Measurements from ENCODE around the gene COG3. TPM values are rescaled to one million over a fixed set of nuclear protein-coding genes. Genes with fewer than 3 reads are reported as not detected.

COG3 gene
- total RNA-seq, 2 experiments from 2014 or later, result 18.0 to 19.6 TPM

DNA sequence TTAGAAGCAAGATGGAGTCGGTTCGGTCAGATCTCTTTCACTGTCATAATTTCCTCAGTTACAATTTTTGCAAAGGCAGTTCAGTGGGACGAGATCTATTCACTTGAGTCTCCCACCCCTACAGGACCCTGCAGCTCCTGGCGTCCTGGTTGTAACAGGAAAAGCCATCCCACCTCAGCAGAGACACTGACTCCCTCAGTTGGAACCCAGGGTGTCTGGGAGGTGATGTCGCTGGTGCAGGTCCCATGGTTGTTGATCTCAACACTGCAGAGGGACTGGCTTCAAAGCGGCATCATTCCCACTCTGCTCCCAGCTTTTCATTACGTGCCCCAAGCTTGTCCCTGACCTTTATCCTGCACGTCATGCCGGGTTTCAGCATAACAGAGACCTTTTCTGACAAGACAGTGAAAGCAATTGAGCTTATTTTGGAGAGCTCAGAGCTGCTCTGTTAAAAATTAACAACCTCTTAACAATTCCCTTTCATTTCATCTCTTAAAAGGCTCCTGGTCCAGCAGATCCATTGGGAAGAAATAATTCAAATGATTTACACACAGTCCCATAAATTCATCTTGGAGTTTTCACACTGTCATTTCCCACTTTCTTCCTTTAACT, 17.6 kb upstream of the COG3 start:
- no peaks in the 10 kb centered on the region for H3K9me3 Mint-ChIP-seq (ENCODE audit: low read depth)
- ChIA-PET POLR2A (no interaction called here), CTCF (interaction anchor here (0.6 to 1.4 kb wide), 5 partner anchors 14 to 205 kb away, joined by 3 to 4 read pairs (median 3); no protein-coding TSS in a partner anchor)
- H3K27me3 Mint-ChIP-seq, result peaks cover 2% of the 10 kb centered on the region
- intact Hi-C loops (cut with DNase I, micrococcal nuclease), result no loop called here
- H3K4me1 Mint-ChIP-seq, result peaks cover under 1% of the 10 kb centered on the region
- ATAC-seq (no peak), DNase-seq (no peak)
- no peak overlapping the region for H3K27ac Mint-ChIP-seq
- no peaks in the 10 kb centered on the region for H3K36me3 Mint-ChIP-seq (ENCODE audit: low read depth)
- no peak overlapping the region for H3K4me3 Mint-ChIP-seq

DNA sequence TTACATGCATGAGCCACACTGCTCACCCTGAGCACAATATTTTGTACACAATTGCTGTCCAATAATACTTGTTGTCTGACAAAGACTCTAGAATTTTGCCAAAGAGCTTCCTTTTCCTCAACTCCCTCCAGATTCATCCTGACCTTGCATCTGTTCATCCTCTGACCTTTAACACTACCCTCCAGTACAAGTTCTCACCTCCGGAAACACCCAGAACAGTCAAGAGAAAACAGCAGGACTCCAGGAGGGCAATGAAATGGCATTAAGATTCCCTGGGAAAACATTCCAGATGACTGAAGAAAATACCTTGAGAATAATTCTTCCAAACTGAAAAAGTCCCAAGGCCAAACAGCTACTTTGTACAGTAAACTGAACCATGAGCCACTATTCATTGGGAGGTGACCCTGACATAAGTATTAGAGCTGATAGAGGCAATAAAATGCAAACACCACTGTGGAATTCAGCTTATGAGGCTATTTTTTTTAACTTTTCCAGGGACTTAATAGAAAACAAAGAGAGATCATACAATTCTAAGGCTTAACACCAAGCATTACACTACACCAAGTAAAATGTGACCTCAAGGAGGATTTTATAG, 15.7 kb upstream of the COG3 start:
- Mint-ChIP-seq H3K36me3 (ENCODE audit: low read depth) (no peaks in the 10 kb centered on the region), H3K4me1 (no peaks in the 10 kb centered on the region), H3K4me3 (no peak overlapping the region), H3K27ac (no peak overlapping the region), H3K9me3 (ENCODE audit: low read depth) (peaks cover 1% of the 10 kb centered on the region), H3K27me3 (peaks cover 2% of the 10 kb centered on the region)
- POLR2A ChIA-PET, result no interaction called here
- DNase-seq (no peak), ATAC-seq (no peak)
- CTCF ChIA-PET, result interaction anchor here (1.1 kb wide), 1 partner anchor 78 kb away, joined by 5 read pairs; no protein-coding TSS in a partner anchor
- intact Hi-C loops (cut with DNase I, micrococcal nuclease), result no loop called here

- Mint-ChIP-seq H3K27ac (no peak overlapping the region), H3K4me3 (no peak overlapping the region), H3K9me3 (ENCODE audit: low read depth) (peaks cover 1% of the 10 kb centered on the region), H3K27me3 (no peaks in the 10 kb centered on the region), H3K4me1 (no peaks in the 10 kb centered on the region), H3K36me3 (ENCODE audit: low read depth) (no peaks in the 10 kb centered on the region)
- intact Hi-C loops (cut with DNase I, micrococcal nuclease), result no loop called here
- POLR2A ChIA-PET, result no interaction called here
- CTCF ChIA-PET, result interaction anchor here (0.6 kb wide), 1 partner anchor 735 kb away, joined by 3 read pairs; no protein-coding TSS in a partner anchor
- ATAC-seq, result no peak
- no peak for DNase-seq
Measured at GRCh38 chr13:45451282-45451681, 13.5 kb upstream of the COG3 start.

- no peak for DNase-seq
- intact Hi-C loops (cut with DNase I, micrococcal nuclease), result no loop called here
- ChIA-PET CTCF (no interaction called here), POLR2A (no interaction called here)
- no peaks in the 10 kb centered on the region for H3K4me1 Mint-ChIP-seq
- no peak for ATAC-seq
- no peak overlapping the region for H3K4me3 Mint-ChIP-seq
- H3K27me3 Mint-ChIP-seq, result no peaks in the 10 kb centered on the region
- peaks cover 3% of the 10 kb centered on the region for H3K36me3 Mint-ChIP-seq (ENCODE audit: low read depth)
- H3K27ac Mint-ChIP-seq, result no peak overlapping the region
- peaks cover 12% of the 10 kb centered on the region for H3K9me3 Mint-ChIP-seq (ENCODE audit: low read depth)
Measured at GRCh38 chr13:45454204-45454603, 10.5 kb upstream of the COG3 start.

GRCh38 chr13:45456196-45456972, 8.4 kb upstream of the COG3 start:
- peaks cover under 1% of the 10 kb centered on the region for H3K4me1 Mint-ChIP-seq
- POLR2A ChIA-PET, result no interaction called here
- H3K4me3 Mint-ChIP-seq, result no peak overlapping the region
- CTCF ChIA-PET, result no interaction called here
- peaks cover 3% of the 10 kb centered on the region for H3K36me3 Mint-ChIP-seq (ENCODE audit: low read depth)
- H3K27ac Mint-ChIP-seq, result no peak overlapping the region
- intact Hi-C loops (cut with DNase I, micrococcal nuclease), result no loop called here
- ATAC-seq, result no peak
- no peak for DNase-seq
- peaks cover 12% of the 10 kb centered on the region for H3K9me3 Mint-ChIP-seq (ENCODE audit: low read depth)
- no peaks in the 10 kb centered on the region for H3K27me3 Mint-ChIP-seq

- Mint-ChIP-seq H3K4me3 (peak overlapping the region; percentile 93), H3K27me3 (no peaks in the 10 kb centered on the region), H3K27ac (peak overlapping the region; percentile 93), H3K4me1 (peaks cover 45% of the 10 kb centered on the region), H3K9me3 (ENCODE audit: low read depth) (no peaks in the 10 kb centered on the region), H3K36me3 (ENCODE audit: low read depth) (peaks cover 13% of the 10 kb centered on the region)
- POLR2A ChIA-PET, result interaction anchor here (0.6 to 1.5 kb wide), 6 partner anchors 46 to 965 kb away, joined by 3 to 8 read pairs (median 4); partner anchors contain the start of genes SLC25A30 and TPT1
- intact Hi-C loops (cut with DNase I, micrococcal nuclease), result loop anchor here (1.0 to 10.0 kb wide), 8 partner anchors 46 to 588 kb away; partner anchors contain the start of genes SLC25A30 (in 2 of the 2), TPT1 (in 2 of the 2), GPALPP1 (in 1 of the 2) and GTF2F2 (in 1 of the 2)
- no peak for DNase-seq
- CTCF ChIA-PET, result interaction anchor here (0.6 to 2.0 kb wide), 11 partner anchors 9 to 724 kb away, joined by 3 to 11 read pairs (median 3); partner anchors contain the start of genes SLC25A30 and TPT1
- no peak for ATAC-seq
Measured at GRCh38 chr13:45464141-45464686, 525 bp upstream of the COG3 start.

GRCh38 chr13:45466359-45466758, 1.6 kb downstream of the COG3 start:
- H3K27me3 Mint-ChIP-seq, result no peaks in the 10 kb centered on the region
- POLR2A ChIA-PET, result no interaction called here
- peaks cover 15% of the 10 kb centered on the region for H3K36me3 Mint-ChIP-seq (ENCODE audit: low read depth)
- H3K4me3 Mint-ChIP-seq, result peak overlapping the region; percentile 93
- no peak for DNase-seq
- peak overlapping the region; percentile 93 for H3K27ac Mint-ChIP-seq
- intact Hi-C loops (cut with DNase I, micrococcal nuclease), result loop anchor here in 1 of 2 experiments (10.0 kb wide), 1 partner anchor 342 kb away; the partner anchor contains the start of gene GTF2F2
- H3K9me3 Mint-ChIP-seq (ENCODE audit: low read depth), result peaks cover 1% of the 10 kb centered on the region
- CTCF ChIA-PET, result interaction anchor here (1.4 kb wide), 1 partner anchor 44 kb away, joined by 3 read pairs; no protein-coding TSS in a partner anchor
- peaks cover 58% of the 10 kb centered on the region for H3K4me1 Mint-ChIP-seq
- ATAC-seq, result no peak

GRCh38 chr13:45468635-45469034, 3.9 kb downstream of the COG3 start:
- DNase-seq (no peak), ATAC-seq (no peak)
- Mint-ChIP-seq H3K4me1 (peaks cover 71% of the 10 kb centered on the region), H3K9me3 (ENCODE audit: low read depth) (peaks cover 9% of the 10 kb centered on the region), H3K36me3 (ENCODE audit: low read depth) (peaks cover 27% of the 10 kb centered on the region), H3K27ac (peak overlapping the region; percentile 47), H3K4me3 (no peak overlapping the region), H3K27me3 (no peaks in the 10 kb centered on the region)
- ChIA-PET CTCF (no interaction called here), POLR2A (no interaction called here)
- intact Hi-C loops (cut with DNase I, micrococcal nuclease), result loop anchor here in 1 of 2 experiments (10.0 kb wide), 1 partner anchor 344 kb away; the partner anchor contains the start of gene GTF2F2

DNA sequence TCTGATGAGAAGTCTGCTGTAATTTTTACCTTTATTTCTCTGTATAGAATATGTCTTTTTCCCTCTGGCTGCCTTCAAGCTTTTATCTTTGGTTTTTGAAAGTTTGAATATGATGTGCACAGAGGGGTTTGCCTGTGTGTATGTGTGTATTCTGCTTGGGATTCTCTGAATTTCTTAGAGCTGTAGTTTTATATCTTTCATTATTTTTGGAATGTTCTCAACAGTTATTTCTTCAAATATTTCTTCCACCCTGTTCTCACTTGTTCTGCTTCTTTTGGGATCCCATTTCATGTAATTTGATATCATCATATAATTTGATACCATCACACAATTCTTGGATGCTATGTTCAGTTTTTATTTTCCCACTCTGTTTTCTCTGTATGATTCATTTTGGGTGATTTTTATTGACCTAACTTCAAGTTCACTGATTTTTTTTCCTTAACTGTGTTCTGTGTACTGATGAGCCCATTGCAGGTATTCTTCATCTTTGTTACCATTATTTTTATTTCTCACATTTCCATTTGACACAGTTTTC, 7.5 kb downstream of the COG3 start:
- ATAC-seq, result no peak

DNA sequence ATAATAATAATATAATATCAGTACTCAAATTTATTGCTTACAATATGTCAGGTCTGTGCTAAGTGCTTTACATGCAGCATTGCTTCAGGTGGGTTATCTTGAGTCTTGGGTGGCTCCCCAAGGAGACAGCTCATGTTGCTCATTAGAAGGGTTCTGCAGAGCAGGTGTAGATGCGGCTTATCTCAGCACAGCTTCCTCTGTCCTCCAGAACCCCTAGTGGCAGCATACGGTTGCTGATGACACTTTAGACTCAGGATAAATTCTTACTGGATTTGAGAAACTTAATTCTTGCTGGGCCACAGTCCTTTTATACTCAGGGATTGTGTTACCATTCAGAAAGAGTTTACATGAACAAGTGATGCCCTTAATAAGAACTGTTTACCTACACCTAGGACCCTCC, 8.9 kb downstream of the COG3 start:
- ATAC-seq (peak; percentile 70), DNase-seq (peak; percentile 28)
- no peaks in the 10 kb centered on the region for H3K27me3 Mint-ChIP-seq
- intact Hi-C loops (cut with DNase I, micrococcal nuclease), result no loop called here
- CTCF ChIA-PET, result interaction anchor here (1.0 to 1.7 kb wide), 4 partner anchors 9 to 102 kb away, joined by 3 to 6 read pairs (median 6); partner anchors contain the start of gene COG3
- peaks cover 9% of the 10 kb centered on the region for H3K9me3 Mint-ChIP-seq (ENCODE audit: low read depth)
- peaks cover 18% of the 10 kb centered on the region for H3K36me3 Mint-ChIP-seq (ENCODE audit: low read depth)
- POLR2A ChIA-PET, result interaction anchor here (0.7 kb wide), 1 partner anchor 138 kb away, joined by 3 read pairs; no protein-coding TSS in a partner anchor
- H3K4me1 Mint-ChIP-seq, result peaks cover 56% of the 10 kb centered on the region
- H3K27ac Mint-ChIP-seq, result no peak overlapping the region
- H3K4me3 Mint-ChIP-seq, result no peak overlapping the region

More for the DNA sequence above, 7.5 kb downstream of the COG3 start:
- no peaks in the 10 kb centered on the region for H3K27me3 Mint-ChIP-seq
- DNase-seq, result no peak
- H3K9me3 Mint-ChIP-seq (ENCODE audit: low read depth), result peaks cover 9% of the 10 kb centered on the region
- intact Hi-C loops (cut with DNase I, micrococcal nuclease), result no loop called here
- no peak overlapping the region for H3K27ac Mint-ChIP-seq
- ChIA-PET POLR2A (no interaction called here), CTCF (interaction anchor here (1.3 to 2.1 kb wide), 2 partner anchors 12 to 101 kb away, joined by 3 to 8 read pairs; no protein-coding TSS in a partner anchor)
- peaks cover 68% of the 10 kb centered on the region for H3K4me1 Mint-ChIP-seq
- peaks cover 17% of the 10 kb centered on the region for H3K36me3 Mint-ChIP-seq (ENCODE audit: low read depth)
- H3K4me3 Mint-ChIP-seq, result no peak overlapping the region
